GM12878 (cell line): Measurements from ENCODE around the gene COL23A1. TPM values are rescaled to one million over a fixed set of nuclear protein-coding genes. Genes with fewer than 3 reads are reported as not detected.

Experiments
- ATAC-seq: fragments of 200-7000 bp; cut with Tn5 transposase; 3 replicates; pipeline ENCODE4 v1.9.1; 2020; ENCODE audit warnings: mild to moderate bottlenecking, moderate library complexity
- BruUV-seq: library from RNA; stranded (reverse); fragments of 400-500 nt; replicated peaks from 2 replicates; lab custom pipeline; 2021; lab: Mats Ljungman, UMichigan
- CTCF ChIA-PET: fragments of 300-600 bp; sonication (Branson Sonifier 250); formaldehyde crosslinking; extraction: SDS; loops from one replicate; lab custom pipeline; 2021; ENCODE audit warnings: inconsistent platforms; lab: Yijun Ruan, JAX
- POLR2A ChIA-PET: fragments of 350-600 bp; formaldehyde crosslinking; extraction: SDS; loops from one replicate; lab custom pipeline; 2021; ENCODE audit warnings: inconsistent platforms; lab: Charles Lee
- RAD21 ChIA-PET: fragments of 300-600 bp; sonication (Branson Sonifier 250); formaldehyde crosslinking; loops from one replicate; lab custom pipeline; 2023; ENCODE audit warnings: antibody characterized with exemption; ENCODE audit not compliant: unreplicated experiment; lab: Charles Lee
- SMC1A ChIA-PET: fragments of 300-600 bp; sonication (Branson Sonifier 250); formaldehyde crosslinking; loops from one replicate; lab custom pipeline; 2023; ENCODE audit not compliant: unreplicated experiment, uncharacterized antibody; lab: Charles Lee
- DNase-seq: peaks from one replicate; pipeline ENCODE4 v3.0.0-alpha.2; 2011; ENCODE audit warnings: low read depth, low spot score
- FAIRE-seq: peaks from 3 replicates; lab custom pipeline; 2011; peaks lifted over from hg19 to GRCh38; lab: Jason Lieb, UNC
- H2AFZ ChIP-seq: 2 replicates; pipeline ENCODE4 v1.6.0; 2011; ENCODE audit warnings: low read depth, low read length, control low read depth; ENCODE audit not compliant: control insufficient read depth
- H3K27ac ChIP-seq: 2 replicates; pipeline ENCODE4 v1.5.1; 2011; ENCODE audit warnings: control low read depth; ENCODE audit not compliant: control insufficient read depth, insufficient read depth
- H3K27me3 ChIP-seq, 2 experiments: replicated peaks in 1 of 2; 2 replicates each; pipeline versions ENCODE4 v1.6.0 to v1.6.1; 2011; ENCODE audit warnings: low read length in 1 of 2; ENCODE audit not compliant: control insufficient read depth in 2 of 2, insufficient read depth in 2 of 2
- H3K36me3 ChIP-seq, 2 experiments: 2 replicates each; pipeline ENCODE4 v1.5.1; 2011; ENCODE audit warnings: low read length in 1 of 2; ENCODE audit not compliant: control insufficient read depth in 2 of 2, insufficient read depth in 2 of 2
- H3K4me1 ChIP-seq: 2 replicates; pipeline ENCODE4 v1.6.1; 2011; ENCODE audit warnings: mild to moderate bottlenecking, low read length, moderate library complexity, mixed read lengths; ENCODE audit not compliant: control insufficient read depth, insufficient read depth
- H3K4me2 ChIP-seq: 2 replicates; pipeline ENCODE4 v1.6.0; 2011; ENCODE audit warnings: control low read depth; ENCODE audit not compliant: control insufficient read depth, insufficient read depth
- H3K4me3 ChIP-seq: fragments of 200-600 bp; sonication (generic); 2 replicates; pipeline ENCODE4 v1.5.1; 2016
- H3K79me2 ChIP-seq: 2 replicates; pipeline ENCODE4 v1.6.0; 2011; ENCODE audit warnings: low read length; ENCODE audit not compliant: control insufficient read depth, insufficient read depth
- H3K9ac ChIP-seq: 2 replicates; pipeline ENCODE4 v1.8.0; 2011; ENCODE audit warnings: low read length, control low read depth, mixed read lengths; ENCODE audit not compliant: control insufficient read depth, insufficient read depth
- H3K9me3 ChIP-seq: replicated peaks from 3 replicates; pipeline ENCODE4 v1.5.1; 2011; ENCODE audit warnings: mild to moderate bottlenecking, low read length; ENCODE audit not compliant: control insufficient read depth, insufficient read depth
- H4K20me1 ChIP-seq: 2 replicates; pipeline ENCODE4 v1.6.0; 2011; ENCODE audit not compliant: control insufficient read depth, insufficient read depth
- BACH1 ChIP-seq: fragments of 450-650 bp; IDR thresholded peaks from 2 replicates; pipeline ENCODE4 v1.6.1; 2017; ENCODE audit warnings: mild to moderate bottlenecking, borderline replicate concordance
- BHLHE40 ChIP-seq, 2 experiments: fragments of 450-650 bp in 1 of 2; IDR thresholded peaks; 2 replicates each; pipeline ENCODE4 v1.6.1; 2011 to 2017; ENCODE audit warnings: low read depth in 2 of 2, borderline replicate concordance in 1 of 2, improper control_type of control experiment in 1 of 2, low read length in 1 of 2, mild to moderate bottlenecking in 1 of 2
- BMI1 ChIP-seq: fragments of 450-650 bp; IDR thresholded peaks from 2 replicates; pipeline ENCODE4 v1.6.1; 2016; ENCODE audit warnings: mild to moderate bottlenecking, moderate library complexity, borderline replicate concordance
- HDAC2 ChIP-seq: fragments of 200-600 bp; sonication (generic); IDR thresholded peaks from 2 replicates; pipeline ENCODE4 v1.6.1; 2017
- MEF2A ChIP-seq: IDR thresholded peaks from 2 replicates; pipeline ENCODE4 v1.6.1; 2011; ENCODE audit warnings: low read depth, mild to moderate bottlenecking, low read length, moderate library complexity; ENCODE audit not compliant: insufficient read depth
- PML ChIP-seq: IDR thresholded peaks from 2 replicates; pipeline ENCODE4 v1.6.1; 2012; ENCODE audit warnings: low read length, inconsistent platforms
- RELA ChIP-seq: fragments of 450-650 bp; IDR thresholded peaks from 2 replicates; pipeline ENCODE4 v1.8.0; 2014; ENCODE audit warnings: borderline replicate concordance; ENCODE audit not compliant: partially characterized antibody
- SMAD1 ChIP-seq: fragments of 450-650 bp; IDR thresholded peaks from 2 replicates; pipeline ENCODE4 v1.6.1; 2018; ENCODE audit warnings: mild to moderate bottlenecking, low read depth; ENCODE audit not compliant: partially characterized antibody
- SREBF1 ChIP-seq: IDR thresholded peaks from 2 replicates; pipeline ENCODE4 v1.6.1; 2012; ENCODE audit warnings: mild to moderate bottlenecking, low read length
- SREBF2 ChIP-seq: IDR thresholded peaks from 2 replicates; pipeline ENCODE4 v1.6.1; 2012; ENCODE audit warnings: mild to moderate bottlenecking, low read length
- ZNF24 ChIP-seq: fragments of 450-650 bp; IDR thresholded peaks from 2 replicates; pipeline ENCODE4 v1.6.1; 2017; ENCODE audit warnings: antibody characterized with exemption, mild to moderate bottlenecking
- ZNF274 ChIP-seq: IDR thresholded peaks from one replicate; pipeline ENCODE4 v1.8.0; 2011; ENCODE audit not compliant: insufficient read length, insufficient read depth
- ZNF622 ChIP-seq: fragments of 450-650 bp; IDR thresholded peaks from 2 replicates; pipeline ENCODE4 v1.6.1; 2017; ENCODE audit warnings: mild to moderate bottlenecking, inconsistent platforms
- ZSCAN29 ChIP-seq: fragments of 450-650 bp; IDR thresholded peaks from 2 replicates; pipeline ENCODE4 v1.6.1; 2017; ENCODE audit warnings: mild to moderate bottlenecking, moderate library complexity
- whole genome bisulfite sequencing: methylation state at CpG from one replicate; pipeline ENCODE4 v1.1.6; 2016; ENCODE audit warnings: low lambda C conversion rate; ENCODE audit not compliant: insufficient replicate concordance, insufficient coverage; ENCODE audit errors: missing lambda C conversion rate; 5-methylcytosine and 5-hydroxymethylcytosine counted together
- in situ Hi-C: fragments of 300-500 bp; cut with MboI; formaldehyde crosslinking; loops from 9 replicates; pipeline ENCODE4 v1.14.3; 2018; ENCODE audit warnings: mixed read lengths
- intact Hi-C: fragments of 100-400 bp; cut with micrococcal nuclease; formaldehyde crosslinking; loops from one replicate; pipeline ENCODE4 v1.14.2; 2022; ENCODE audit not compliant: unreplicated experiment
- polyA plus RNA-seq, 11 experiments: library from polyadenylated mRNA; depleted of rRNA in 4 of 11; unstranded in 6 of 11; stranded (reverse) in 5 of 11; fragments of >200 nt; fragmentation: Nextera tagmentation in 4 of 11; fragmentation: Illumina TruSeq in 1 of 11; extraction: Ambion mirVana in 4 of 11; extraction: Trizol in 1 of 11; gene quantifications; 1 replicate in 1 of 11; 2 replicates in 10 of 11; pipeline versions ENCODE4 v1.2.1 to v1.2.3, GENCODE V29; 2011 to 2016; ENCODE audit warnings: inconsistent platforms in 2 of 11, missing spikeins in 2 of 11, low read depth in 1 of 11
- total RNA-seq, 4 experiments: library from RNA; depleted of rRNA in 3 of 4; stranded (reverse); fragments of >200 nt in 3 of 4; fragmentation: Illumina TruSeq in 1 of 4; extraction: Trizol in 1 of 4; gene quantifications; 2 replicates each; pipeline versions ENCODE4 v1.2.1 to v1.2.3, GENCODE V29; 2013 to 2021
- TF ChIP-seq, protein P1 (sequence below), 3 experiments: IDR thresholded peaks in 2 of 3; conservative IDR thresholded peaks in 1 of 3; 2 replicates each; pipeline ENCODE4 v1.5.1; 2011; ENCODE audit warnings: low read depth in 3 of 3, low read length in 3 of 3, mild to moderate bottlenecking in 3 of 3, control low read depth in 2 of 3, moderate library complexity in 2 of 3, inconsistent platforms in 1 of 3, mixed read lengths in 1 of 3; ENCODE audit not compliant: control insufficient read depth in 2 of 3, insufficient read depth in 1 of 3; ENCODE audit errors: extremely low read depth in 1 of 3
- TF ChIP-seq, protein P2 (sequence below): IDR thresholded peaks from 2 replicates; pipeline ENCODE4 v1.6.1; 2011; ENCODE audit warnings: borderline replicate concordance, low read depth, mild to moderate bottlenecking, moderate library complexity, low read length; ENCODE audit not compliant: insufficient read depth, poor library complexity, severe bottlenecking
- TF ChIP-seq, protein P3 (sequence below): IDR thresholded peaks from 2 replicates; pipeline ENCODE4 v1.6.1; 2012; ENCODE audit warnings: low read depth, low read length, improper control_type of control experiment
- TF ChIP-seq, protein P4 (sequence below): IDR thresholded peaks from 2 replicates; pipeline ENCODE4 v1.6.1; 2011; ENCODE audit warnings: low read depth, low read length, improper control_type of control experiment, borderline replicate concordance

Gene COL23A1
- total and polyA plus RNA-seq, 10 of the 15 experiments (the other 5 are each of a cell fraction or from before 2014, with no cell fraction given) = 0.03 to 0.83 (median 0.09) TPM; not detected in 5

DNA sequence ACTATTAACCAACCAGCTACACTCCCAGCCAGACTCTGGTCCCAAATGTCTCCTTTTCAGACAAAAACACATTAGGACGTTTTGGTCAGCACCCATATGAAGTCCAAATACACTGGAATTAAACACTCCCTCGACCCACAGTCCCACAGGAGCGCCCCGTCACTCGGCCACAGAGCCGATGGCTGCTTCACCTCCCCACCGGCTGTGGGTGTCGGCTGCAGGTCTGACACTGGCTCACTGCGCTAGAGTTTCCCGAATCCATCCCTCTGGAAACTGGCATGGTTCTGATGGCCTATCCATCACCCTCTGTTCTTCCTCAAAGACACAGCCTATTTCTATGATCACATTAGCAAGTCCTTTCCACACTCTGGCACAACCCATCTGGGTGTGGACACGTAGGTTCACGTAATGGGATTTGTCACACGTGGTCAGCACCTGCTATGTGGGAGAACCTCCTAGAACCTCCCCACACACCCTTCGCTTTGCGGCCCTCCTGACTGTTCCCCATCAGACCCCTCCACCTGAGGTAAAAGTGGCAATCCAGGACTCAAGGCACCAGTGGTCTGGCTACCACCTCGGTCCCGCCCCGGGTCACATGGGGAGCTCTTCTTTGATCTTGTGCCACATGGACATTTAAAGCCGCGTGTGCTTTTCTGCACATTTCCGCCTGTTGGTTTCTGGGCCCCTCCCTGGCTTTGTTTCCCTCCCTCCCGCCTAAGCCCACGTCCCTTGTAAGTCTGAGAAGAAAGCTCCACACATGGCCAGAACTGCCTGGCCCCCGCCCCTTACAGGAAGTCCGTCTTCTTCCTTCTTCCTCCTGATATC, 226.5 kb downstream of the COL23A1 start:
- Histone ChIP-seq H4K20me1 (no peaks in the 10 kb centered on the region), H2AFZ (no peak overlapping the region), H3K9me3 (no peaks in the 10 kb centered on the region; the same call in 2 of the 3 replicates), H3K27ac (no peak overlapping the region), H3K9ac (no peak overlapping the region), H3K79me2 (no peaks in the 10 kb centered on the region), H3K4me1 (no peaks in the 10 kb centered on the region), H3K27me3 (no peaks in the 10 kb centered on the region), H3K36me3 (no peaks in the 10 kb centered on the region), H3K4me2 (no peak overlapping the region), H3K4me3 (no peak overlapping the region)
- in situ Hi-C loops = no loop called here
- BruUV-seq = no TSS peak
- POLR2A ChIA-PET = no interaction called here
- CTCF ChIA-PET = no interaction called here
- RAD21 ChIA-PET = no interaction called here
- intact Hi-C loops = no loop called here
- ATAC-seq (no peak), DNase-seq (no peak), FAIRE-seq (no peak)
- WGBS = 48% methylated on average over 25 of the region's 25 CpGs
- SMC1A ChIA-PET = no interaction called here
- TF ChIP-seq ZNF274 (no peak), ZNF622 (no peak), BACH1 (no peak), PML (no peak), BMI1 (no peak), RELA (no peak), SMAD1 (no peak), MEF2A (no peak), SREBF2 (no peak), ZSCAN29 (no peak), BHLHE40 (IDR thresholded peaks at IDR 0.05; ENCODE audit: borderline replicate concordance in 1 of 2, low read depth in 2 of 2, low read length in 1 of 2) (no peak), HDAC2 (no peak), ZNF24 (no peak), SREBF1 (no peak)
- TF ChIP-seq, protein P1, sequence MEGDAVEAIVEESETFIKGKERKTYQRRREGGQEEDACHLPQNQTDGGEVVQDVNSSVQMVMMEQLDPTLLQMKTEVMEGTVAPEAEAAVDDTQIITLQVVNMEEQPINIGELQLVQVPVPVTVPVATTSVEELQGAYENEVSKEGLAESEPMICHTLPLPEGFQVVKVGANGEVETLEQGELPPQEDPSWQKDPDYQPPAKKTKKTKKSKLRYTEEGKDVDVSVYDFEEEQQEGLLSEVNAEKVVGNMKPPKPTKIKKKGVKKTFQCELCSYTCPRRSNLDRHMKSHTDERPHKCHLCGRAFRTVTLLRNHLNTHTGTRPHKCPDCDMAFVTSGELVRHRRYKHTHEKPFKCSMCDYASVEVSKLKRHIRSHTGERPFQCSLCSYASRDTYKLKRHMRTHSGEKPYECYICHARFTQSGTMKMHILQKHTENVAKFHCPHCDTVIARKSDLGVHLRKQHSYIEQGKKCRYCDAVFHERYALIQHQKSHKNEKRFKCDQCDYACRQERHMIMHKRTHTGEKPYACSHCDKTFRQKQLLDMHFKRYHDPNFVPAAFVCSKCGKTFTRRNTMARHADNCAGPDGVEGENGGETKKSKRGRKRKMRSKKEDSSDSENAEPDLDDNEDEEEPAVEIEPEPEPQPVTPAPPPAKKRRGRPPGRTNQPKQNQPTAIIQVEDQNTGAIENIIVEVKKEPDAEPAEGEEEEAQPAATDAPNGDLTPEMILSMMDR (IDR thresholded peaks at IDR 0.05 in 2 of 3, conservative IDR thresholded peaks at IDR 0.05 in 1 of 3; ENCODE audit: control insufficient read depth in 2 of 3, extremely low read depth in 1 of 3, insufficient read depth in 1 of 3, low read depth in 3 of 3, low read length in 3 of 3) = no peak
- TF ChIP-seq, protein P2, sequence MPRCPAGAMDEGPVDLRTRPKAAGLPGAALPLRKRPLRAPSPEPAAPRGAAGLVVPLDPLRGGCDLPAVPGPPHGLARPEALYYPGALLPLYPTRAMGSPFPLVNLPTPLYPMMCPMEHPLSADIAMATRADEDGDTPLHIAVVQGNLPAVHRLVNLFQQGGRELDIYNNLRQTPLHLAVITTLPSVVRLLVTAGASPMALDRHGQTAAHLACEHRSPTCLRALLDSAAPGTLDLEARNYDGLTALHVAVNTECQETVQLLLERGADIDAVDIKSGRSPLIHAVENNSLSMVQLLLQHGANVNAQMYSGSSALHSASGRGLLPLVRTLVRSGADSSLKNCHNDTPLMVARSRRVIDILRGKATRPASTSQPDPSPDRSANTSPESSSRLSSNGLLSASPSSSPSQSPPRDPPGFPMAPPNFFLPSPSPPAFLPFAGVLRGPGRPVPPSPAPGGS = no peak
- TF ChIP-seq, protein P3, sequence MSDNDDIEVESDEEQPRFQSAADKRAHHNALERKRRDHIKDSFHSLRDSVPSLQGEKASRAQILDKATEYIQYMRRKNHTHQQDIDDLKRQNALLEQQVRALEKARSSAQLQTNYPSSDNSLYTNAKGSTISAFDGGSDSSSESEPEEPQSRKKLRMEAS = no peak
- TF ChIP-seq, protein P4, sequence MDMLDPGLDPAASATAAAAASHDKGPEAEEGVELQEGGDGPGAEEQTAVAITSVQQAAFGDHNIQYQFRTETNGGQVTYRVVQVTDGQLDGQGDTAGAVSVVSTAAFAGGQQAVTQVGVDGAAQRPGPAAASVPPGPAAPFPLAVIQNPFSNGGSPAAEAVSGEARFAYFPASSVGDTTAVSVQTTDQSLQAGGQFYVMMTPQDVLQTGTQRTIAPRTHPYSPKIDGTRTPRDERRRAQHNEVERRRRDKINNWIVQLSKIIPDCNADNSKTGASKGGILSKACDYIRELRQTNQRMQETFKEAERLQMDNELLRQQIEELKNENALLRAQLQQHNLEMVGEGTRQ = no peak
